Activated naive CD4-positive, alpha-beta T cell treated with Interleukin-2 at 50 U/mL for 16 hours (primary cell): Measurements from ENCODE around the gene ALDH8A1.
A peak's percentile ranks its signal among the peaks of the same experiment; 100 is the strongest.

Source experiments
- DNase-seq: peaks from one replicate; pipeline ENCODE4 v3.0.0-alpha.2; 2020

ALDH8A1 gene

DNA sequence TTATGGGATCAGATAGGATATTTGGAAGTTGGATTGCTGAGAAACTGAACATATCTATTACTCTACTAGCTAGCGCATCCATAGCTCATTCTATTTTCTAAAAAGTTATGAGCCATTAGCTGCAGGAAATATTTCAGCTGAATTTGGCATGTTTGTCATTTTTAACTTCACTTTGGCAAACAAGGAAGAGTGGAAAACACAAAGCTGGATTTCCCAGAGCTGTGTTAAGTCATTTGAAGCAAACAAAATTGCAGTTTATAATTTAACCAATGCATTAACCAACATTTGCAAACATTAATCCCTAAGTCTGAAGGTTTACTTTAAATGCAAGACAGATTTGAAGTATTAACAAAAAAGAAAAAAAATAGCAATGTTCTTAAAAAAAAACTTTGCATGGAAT, 1.2 kb downstream of the ALDH8A1 start:
- DNase-seq: no peak

DNA sequence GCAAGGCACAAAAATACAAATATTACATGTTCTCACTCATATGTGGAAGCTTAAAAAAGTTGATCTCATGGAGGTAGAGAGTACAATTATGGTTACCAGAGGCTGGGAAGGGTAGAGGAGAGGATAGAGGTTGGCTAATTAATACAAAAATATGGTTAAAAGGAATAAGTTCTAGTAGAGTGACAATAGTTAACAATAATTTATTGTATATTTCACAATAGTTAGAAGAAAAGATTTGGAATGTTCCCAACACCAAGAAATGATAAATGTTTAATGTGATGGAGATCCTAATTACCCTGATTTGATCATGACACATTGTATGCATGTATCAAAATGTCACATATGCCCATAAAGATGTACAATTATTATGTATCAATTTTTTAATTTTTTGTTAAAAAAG, 1.8 kb downstream of the ALDH8A1 start:
- DNase-seq: no peak

DNA sequence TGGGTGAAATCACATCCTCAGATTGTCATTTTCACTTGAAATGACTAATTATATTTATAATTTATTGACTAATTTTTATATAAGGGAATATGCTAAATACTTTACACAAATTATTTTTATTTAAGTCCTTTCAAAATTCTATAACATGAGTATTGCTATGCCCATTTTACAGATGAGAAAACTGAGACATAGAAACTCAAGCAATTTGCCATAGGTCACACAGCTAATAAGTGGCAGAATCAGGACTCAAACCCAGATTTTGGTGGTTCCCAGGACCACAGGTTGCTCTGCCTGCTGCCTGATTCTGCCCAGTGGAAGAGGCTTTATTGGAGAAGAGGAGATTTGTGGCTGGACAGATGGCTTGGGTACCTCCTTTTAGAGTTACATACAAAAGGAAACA, 4.9 kb downstream of the ALDH8A1 start:
- DNase-seq: no peak

DNA sequence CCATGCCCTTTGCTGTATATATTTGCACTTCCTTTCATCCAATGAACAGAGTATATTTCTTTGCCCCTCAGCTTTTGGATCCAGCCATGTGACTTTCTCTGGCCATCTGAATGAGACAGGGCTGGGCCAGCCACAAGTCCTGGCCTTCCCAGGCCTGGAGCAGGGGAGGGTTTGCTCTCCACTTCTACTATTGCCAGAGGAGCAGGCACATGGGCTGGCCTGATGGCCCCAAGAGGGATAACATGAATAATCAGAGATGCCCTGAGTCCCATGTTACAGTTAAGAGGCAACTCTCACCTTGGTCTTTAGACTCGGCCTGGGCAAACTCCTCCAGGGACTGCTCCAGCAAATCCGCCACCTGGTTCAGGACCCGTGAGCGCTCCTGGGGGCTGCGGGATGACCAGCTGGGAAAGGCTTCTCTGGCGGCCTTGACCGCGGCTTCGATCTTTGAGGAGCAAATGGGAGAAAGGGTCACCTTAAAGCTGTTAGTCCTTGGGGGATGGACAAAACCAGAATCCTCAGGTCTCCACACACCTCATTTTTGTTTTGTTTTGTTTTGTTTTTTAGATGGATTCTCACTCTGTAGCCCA, 6.3 kb downstream of the ALDH8A1 start:
- no peak for DNase-seq

DNA sequence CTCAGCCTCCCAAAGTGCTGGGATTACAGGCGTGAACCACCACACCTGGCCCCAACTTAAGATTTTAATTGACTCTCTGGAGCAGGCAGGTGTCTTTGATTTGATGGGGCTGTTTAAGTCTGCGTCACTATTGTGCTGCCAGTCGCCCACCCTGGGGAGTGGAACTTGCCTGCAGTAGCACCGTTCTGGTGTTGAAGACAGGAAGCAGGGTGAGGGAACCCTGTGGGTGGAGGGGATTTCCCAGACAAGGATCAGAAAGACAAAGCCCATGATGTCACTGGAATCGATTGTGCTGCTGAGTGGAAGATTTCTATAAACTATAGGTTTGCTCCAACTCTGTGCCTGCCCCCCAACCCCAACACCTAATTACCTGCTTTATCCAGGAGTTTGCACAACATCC, 11.0 kb downstream of the ALDH8A1 start:
- peak; percentile 74 for DNase-seq

DNA sequence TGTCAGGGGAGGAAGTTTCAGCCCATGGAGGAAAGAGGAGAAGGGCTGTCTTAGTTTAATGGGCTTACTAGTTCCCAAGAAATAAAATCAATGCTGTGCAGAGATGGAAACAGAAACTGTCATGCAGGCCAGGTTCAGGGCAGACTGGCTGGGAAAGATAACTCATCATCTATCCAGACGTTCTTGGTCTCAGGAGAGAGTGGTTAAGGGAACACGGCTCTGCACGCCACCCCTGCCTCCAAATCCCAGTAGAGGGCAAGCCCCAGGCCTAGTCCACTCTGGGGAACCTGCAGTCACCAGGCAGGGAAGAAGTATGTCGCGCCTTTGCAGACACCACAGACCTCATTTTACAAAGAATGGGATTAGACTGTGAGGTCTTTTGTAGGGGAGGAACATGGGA, 12.5 kb downstream of the ALDH8A1 start:
- DNase-seq: no peak

DNA sequence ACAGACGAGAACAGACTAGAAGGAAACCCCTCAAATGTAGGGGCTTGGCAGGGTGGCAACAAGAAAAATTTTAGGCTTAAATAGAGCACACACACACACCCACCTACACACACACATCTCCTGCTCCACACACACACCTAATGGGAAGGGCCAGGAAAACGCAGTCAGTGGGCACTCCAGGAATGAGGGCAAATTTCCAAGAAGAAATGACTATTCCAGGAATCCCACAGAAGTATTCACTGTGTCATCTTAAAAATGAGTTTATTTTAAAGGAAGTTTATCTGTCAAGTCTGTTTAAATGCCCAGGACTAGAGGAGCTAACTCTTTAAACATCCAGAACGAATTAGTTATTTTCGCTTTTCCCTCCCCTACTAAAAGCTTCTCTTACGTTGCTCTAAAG, 13.0 kb downstream of the ALDH8A1 start:
- DNase-seq: no peak

DNA sequence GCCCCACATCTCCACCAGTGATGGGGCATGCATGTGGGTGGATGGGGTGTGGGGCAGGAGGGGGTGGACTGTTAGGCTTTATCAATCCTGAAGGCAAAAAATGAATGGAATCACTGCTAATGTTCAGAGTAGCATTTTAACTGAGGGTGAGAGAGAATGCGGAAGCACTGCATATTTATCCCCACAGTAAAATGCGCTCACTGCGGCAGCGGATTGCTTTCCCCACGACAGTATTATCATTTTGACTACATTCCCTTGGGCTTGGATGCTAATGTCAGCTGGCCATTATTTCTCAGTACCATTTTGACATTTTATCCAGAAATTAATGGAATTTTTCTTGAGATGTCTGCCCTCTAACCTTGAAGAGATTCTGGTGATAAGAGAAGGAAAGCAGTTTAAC, 13.4 kb downstream of the ALDH8A1 start:
- DNase-seq: no peak

DNA sequence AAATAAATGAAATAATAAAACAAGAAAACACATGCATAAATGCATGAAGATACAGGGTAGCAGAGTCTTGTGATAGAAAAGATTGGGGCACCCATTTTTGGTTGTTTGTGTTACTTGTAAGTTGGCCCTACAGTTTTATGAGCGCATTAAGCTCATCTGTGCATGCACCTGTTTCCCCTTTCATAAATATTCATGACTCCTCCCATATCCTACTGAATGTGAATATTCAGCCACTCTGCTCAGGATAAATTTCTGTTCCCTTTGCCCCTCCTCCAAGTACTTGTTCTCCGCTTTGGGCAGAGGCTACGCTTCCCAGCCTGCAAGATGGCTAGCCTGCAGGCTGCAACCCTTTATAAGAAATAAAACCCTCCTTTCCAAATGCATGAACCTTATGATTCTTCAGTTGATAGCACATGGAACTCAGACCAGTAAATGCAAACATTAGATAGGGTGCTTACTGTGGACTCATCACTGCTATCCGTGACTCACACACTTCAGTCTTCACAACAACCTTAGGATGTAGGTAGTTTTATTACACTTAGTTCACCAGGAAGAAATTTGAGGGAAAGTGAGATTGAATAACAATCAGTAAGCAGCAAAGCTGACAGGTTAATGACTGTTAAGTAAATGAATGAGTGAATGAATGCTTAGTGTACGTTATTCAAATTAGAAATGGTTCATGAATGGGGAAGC, 15.0 kb downstream of the ALDH8A1 start:
- no peak for DNase-seq

DNA sequence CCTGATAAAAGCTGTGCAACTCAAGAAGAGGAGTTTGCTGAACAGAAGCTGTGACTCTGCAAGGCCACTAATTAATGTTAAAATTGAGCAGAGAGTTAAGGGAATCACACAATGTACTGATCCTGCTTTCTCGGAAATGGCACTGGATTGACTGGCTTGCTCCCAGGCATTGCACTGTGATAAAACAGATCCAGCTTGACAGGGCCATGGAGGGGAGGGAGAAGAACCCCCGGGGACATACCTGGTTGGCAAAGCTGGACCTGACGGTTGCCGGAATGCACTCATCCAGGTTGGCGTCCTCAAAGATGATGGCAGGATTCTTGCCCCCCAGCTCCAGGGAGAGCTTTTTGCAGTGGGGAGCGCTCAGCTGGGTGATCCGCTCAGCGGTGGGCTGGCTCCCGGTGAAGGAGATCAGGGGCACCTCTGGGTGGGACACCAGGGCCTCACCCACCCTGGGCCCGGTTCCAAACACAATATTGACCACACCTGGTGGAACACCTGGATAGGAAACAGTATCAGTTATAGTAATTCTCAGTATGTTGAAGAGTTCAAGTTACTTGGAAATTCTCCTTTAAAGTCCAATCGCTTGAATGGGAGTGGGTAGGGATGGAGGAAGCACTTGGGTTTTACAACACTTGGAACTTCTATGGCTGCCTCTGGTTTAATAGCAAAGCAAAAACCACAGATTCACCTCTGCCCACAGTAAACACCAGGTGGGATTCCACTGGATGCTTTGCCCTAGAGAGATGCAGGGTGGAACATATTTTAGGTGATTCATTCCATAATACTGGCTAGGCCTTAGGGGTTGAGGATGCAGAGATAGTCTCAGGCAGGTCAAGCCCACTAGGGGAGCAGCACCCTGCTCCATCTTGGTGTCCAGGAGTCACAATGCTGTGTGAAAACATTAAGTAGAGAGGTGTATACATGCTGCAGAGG, 17.1 kb downstream of the ALDH8A1 start:
- no peak for DNase-seq

DNA sequence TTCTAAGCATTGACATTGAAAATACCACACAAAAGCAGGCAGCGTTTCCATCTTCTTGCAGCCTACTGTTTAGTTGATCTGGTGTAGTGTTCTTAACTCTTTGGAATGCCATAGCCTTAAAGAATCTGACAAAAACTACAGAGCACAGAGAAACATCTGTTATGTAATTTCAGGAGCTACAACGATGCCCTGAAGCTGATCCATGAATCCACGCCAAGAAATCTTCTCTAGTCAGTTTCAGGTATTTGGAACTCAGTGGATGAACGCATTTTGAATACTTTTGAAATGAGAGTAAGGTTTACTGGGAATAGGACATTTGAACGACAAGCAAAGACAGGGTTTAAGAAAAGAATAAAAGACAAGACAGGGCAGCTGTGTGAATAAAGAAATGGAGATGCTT, 17.8 kb downstream of the ALDH8A1 start:
- DNase-seq: no peak

DNA sequence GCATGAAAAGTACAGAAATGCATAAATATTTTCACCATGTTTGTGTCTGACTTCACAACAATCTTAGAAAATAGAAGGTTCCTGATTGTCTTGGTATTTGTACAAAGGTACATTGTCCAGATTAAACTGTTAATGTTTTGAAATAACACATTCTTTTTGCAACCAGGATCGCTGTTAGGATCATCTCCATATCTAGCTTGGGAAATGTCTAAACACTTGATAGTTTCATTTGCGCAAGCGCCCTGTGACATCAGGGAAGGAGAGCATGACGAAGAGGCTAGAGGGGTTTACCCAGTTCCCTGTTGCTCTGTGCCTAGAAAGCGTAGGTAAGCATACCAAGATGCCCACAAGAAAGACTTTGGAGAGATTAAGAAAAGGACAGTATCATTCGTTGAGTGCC, 19.4 kb downstream of the ALDH8A1 start:
- no peak for DNase-seq

DNA sequence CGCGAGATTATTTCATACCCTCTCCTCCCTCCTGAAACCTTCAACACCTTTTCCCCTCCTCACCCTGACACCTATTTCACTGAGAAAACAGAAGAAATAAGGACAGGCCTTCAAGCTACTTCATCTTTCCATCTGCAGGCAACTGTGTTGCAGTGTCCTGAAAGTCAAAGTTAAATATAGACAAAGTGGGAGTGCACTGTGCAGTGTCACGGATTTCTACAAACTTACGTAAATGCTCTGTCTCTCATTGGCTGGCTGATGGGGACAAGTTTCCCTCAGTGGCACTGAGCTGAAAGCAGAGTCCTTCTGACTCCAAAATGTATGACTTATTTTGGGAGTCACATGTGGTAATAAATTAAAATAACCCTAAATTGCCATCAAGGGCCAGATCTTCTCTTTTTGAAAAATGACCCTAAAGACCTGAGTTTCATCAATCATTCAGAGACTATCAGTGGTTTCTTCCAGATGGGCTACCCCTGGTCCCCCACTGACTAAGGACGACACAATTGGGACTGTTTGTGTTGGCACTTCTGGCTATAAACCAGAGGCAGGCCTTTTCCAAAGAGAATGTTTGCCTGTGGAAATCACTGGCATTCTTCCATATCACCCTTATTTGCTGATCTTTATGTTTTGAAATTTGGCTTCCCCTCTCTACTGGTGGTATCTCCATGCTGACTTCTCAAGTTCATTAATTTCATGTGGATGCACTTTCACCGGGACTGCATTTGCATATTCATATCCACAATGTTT, 21.6 kb downstream of the ALDH8A1 start:
- no peak for DNase-seq

DNA sequence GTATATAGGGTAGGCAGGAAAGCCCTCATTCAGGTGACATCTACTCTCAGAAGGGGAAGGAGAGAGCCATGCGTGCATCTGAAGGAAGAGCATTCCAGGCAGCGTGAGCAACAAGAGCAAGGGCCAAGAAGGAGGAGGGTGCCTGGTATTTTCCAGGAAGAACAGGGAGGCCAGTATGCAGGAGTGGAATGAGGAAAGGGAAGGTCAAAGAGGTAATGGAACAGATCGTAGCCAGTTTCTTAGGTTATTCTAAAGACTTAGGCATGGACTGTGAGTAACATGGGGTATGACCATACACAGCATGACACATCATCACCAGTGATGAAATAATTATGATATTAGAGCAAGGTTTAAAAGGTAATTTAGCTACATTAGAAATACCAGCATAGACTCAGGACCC, 24.1 kb downstream of the ALDH8A1 start:
- DNase-seq: no peak

DNA sequence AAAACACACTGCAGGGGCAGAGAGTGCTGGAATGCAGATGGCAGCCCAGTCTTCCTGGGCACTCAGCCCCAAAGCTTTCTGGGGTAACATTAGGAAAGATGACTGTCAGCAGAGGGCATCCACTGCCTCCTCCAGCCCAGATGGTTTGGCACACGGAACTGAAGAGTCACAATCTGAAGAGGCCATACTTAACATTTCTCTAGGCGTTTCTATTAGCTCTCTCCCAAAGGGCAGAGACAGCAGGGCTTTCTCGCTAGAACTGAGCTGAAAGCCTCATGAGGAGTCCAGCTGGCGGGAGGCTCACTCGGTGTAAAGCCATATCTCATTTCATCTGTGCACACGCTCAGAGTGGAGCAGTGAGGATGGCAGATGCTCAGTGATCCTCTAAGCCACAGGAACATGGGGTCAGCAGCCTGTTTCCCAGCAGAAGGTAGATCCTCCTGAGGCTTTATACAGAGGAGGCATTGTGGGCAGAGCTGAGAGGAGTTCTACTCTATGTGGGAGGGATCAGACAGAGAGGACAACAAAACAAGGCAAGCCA, 28.1 kb downstream of the ALDH8A1 start:
- DNase-seq: no peak

DNA sequence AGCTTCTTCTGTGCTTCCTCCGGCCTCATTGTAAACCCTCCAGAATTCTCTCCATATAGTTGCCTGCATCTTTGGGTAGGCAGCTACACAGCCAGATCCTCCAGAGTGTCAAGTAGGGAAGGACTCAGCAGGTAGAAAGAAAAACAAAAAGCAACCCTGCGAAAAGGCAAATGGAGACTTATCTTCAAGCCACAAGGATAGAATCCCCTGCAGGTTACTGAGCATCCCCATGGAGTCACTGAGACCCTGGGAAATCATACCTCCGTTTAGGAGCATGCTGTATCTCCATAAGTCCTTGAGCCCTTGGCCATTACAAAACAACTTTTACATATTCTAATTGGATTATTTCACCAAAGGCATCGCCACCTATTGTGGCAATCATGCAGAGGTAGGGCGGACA, 28.6 kb downstream of the ALDH8A1 start:
- no peak for DNase-seq

DNA sequence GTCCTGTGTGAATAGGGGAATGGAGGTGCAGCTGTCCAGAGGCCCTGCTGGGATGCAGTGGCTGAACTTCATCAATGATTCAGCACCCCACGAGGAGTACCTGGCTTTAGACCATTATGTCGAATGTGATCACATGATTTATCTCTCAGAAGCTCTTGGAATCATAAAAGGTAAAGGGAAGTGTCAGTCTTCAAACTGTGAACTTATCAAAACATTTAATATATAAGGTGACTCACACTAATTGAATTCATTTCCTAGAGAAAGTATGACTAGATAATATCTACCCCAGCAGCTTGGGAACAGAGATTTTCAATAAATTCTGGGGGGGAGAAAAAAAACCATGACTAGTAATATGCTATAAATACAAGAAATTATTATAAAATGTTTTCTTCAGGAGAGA, 29.5 kb downstream of the ALDH8A1 start:
- DNase-seq: no peak

DNA sequence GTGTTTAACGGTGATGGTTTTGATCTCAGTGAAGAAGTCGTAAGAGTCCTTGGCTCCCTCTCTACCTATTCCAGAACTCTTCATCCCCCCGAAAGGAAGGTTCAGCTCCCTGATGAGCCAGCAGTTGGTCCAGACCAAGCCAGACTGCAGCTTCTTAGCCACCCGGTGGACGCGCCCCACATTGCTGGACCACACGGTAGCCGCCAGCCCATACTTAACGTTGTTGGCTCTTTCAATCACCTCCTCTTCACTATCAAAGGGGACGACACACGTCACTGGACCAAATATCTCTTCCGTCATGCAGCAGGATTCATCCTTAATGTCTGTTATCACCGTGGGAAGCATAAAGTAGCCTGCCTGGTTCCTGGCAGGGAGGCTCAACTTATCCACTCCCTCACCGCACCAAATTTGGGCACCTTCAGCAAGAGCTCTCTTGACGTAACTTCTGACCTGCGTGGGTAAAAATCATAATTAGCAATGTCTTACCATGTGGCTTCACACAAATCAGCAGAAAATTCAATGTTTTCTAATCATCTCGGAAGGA, 31.4 kb downstream of the ALDH8A1 start:
- no peak for DNase-seq

DNA sequence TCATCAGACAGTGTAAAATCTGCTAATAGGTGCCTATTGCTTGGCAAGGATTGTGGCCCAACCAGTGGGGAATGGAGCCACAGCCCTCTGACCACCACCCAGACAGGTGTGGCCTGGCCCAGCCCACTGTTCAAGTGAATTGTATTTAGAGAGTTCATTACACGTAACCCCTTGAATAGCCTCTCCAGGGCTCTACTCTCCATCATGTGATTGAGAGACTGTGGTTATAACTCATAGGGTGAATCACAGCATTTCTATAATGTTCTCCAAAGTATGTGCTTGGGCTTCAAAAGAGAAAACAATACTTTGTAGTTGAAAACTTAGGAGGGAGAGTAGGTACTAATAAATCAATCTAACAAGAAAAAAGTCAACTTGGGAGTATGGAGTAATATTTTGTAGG, 38.4 kb downstream of the ALDH8A1 start:
- DNase-seq: no peak

DNA sequence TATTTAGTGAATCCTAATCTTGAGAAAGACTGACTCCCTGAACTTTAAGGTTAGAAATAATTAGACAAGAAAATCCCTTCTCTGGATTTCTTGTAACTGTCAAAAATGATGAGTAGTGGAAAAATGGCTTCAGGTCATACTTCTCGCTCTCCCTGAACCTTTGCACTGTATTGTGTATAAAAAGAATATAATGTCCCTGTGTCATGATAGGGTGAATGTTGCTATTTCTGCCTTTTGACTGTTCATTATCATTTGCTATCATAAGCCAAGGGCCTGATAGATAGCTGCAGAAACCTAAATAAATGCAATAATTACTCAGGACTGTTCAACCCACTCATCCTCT, 39.3 kb downstream of the ALDH8A1 start:
- DNase-seq: no peak

DNA sequence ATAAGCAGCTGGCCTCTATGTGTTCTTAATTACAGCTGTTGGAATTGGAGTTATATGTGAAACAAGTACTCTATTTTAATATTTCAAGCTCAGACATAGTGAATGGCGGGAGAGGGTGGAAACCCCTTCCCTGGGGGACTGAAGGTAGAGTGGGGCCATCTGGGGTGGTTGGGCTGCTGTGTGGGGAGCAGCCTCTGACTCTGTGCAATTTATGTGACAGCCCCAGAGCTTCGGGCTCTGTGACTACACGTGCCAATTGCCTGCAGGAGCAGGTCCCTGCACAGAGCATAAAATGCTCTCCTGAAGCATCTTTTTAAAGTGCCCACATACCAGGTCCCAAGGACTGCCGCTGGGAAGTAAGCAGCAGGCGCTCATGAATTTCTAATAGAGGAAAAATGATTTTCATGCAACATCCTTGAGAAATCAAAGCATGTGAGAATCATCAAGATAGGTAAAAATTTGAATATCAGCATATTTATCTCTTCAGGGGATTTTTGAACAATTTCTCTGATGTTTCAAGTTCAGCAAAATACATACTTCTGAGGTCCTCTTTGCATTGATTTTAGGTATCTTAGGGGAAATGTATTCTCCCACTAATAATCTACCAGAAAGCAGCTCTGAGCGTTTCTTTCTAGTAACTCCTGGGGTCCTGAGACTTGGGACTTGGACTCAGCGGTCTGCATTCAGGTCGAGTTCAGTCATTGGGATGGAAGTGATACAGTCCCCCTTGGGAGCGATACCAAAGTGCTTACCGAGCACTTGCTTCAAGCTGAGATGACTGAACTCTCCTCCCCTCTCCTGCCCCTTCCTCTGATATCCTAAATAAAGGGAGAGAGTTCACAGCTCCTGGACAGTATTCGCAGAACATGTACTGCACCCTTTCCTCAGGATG, 40.0 kb downstream of the ALDH8A1 start:
- no peak for DNase-seq
